CD4-positive, alpha-beta T cell treated with Interleukin-4 for 1 hour (primary cell): ENCODE results near the gene S100PBP.
"Not testable (repeated sequence)": the region's sequence is repeated elsewhere in the genome, so short reads cannot be mapped to it uniquely, and the experiment has no call there.

Experiments used
- DNase-seq, 2 donors: peaks; one replicate each; pipeline ENCODE4 v3.0.0-alpha.2; 2020 to 2022

Gene S100PBP

DNA sequence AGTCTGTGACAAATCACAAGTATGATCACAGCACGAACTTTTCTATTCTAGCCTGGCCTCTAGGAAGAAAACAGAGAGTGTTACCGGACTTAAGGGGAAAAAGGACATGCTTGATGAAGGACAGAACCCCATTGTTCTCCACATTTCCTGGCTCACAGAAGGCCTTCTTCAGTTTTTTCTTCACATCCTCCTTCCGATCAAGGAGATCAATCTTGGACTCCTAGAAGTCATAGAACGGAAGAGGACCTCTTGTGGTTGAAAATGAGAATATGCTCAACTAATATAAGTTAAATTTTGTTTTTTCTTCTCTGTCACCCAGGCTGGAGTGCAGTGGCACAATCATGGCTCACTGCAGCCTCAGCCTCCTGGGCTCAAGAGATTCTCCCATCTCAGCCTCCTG, 30.6 kb upstream of the S100PBP start:
- peak in 1 of 2 donors; percentile 23 for DNase-seq

- not testable (repeated sequence) for DNase-seq
Measured at GRCh38 chr1:32789356-32789755, 28.1 kb upstream of the S100PBP start.

- no peak for DNase-seq
Measured at GRCh38 chr1:32791881-32792280, 25.6 kb upstream of the S100PBP start.

DNA sequence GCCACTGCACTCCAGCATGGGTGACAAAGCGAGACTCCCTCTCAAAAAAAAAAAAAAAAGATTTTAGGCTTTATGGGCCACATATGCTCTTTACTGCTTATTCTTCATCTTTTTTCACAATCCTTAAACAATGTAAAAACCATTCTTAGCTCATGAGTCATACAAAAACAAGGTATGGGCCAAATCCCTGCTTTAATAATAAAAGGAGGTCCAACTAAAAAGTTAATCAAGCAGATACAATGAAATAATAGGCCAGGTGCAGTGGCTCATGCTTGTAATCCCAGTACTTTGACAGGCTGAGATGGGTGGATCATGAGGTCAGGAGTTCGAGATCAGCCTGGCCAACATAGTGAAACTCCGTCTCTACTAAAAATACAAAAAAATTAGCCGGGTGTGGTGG, 21.7 kb upstream of the S100PBP start:
- DNase-seq = not testable (repeated sequence)

DNA sequence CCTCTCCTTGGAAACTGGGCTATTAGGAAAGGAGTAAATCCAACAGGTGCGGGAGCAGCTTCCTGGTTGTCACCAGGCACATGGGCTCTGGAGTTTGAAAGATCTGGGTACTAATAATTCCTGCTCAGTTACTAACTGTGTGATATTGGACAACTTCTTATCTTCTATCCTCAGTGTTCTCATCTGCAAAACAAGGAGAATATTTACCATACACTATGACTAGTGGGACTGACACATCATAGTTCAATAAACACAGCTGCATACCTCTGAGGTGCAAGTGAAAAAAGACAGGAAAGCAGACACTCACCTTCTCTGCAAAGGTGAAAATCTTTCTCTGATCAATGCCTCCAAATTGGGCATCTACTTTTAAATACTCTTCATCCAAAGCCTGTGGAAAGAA, 20.0 kb upstream of the S100PBP start:
- no peak for DNase-seq

GRCh38 chr1:32798191-32798590, 19.3 kb upstream of the S100PBP start:
- DNase-seq = no peak

- peak in 1 of 2 donors; percentile 79 for DNase-seq
Measured at GRCh38 chr1:32798679-32799416, 18.6 kb upstream of the S100PBP start.

DNA sequence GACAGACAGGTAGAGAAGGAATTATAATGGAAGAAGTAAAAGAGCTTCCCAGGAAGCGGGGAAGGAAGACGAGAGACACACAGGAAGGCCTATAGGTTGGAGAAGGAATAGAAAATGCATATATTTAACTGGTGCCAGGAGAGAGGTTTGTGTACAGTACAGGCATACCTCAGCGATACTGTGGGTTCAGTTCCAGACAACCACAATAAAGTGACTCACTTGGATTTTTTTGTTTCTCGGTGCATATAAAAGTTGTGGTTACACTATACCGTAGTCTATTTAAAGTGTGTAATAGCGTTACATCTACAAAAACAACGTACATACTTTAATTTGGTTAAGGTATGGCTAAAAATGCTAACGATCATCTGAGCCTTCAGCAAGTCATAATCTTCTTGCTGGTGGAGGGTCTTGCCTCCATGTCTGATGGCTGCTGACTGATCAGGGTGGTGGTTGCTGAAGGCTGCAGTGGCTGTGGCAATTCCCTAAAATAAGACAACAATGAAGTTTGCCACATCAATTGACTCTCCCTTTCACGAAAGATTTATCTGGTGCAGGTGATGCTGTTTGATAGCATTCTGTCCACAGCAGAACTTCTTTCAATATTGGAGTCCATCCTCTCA, 16.2 kb upstream of the S100PBP start:
- peak; percentile 28 to 70 for DNase-seq

DNA sequence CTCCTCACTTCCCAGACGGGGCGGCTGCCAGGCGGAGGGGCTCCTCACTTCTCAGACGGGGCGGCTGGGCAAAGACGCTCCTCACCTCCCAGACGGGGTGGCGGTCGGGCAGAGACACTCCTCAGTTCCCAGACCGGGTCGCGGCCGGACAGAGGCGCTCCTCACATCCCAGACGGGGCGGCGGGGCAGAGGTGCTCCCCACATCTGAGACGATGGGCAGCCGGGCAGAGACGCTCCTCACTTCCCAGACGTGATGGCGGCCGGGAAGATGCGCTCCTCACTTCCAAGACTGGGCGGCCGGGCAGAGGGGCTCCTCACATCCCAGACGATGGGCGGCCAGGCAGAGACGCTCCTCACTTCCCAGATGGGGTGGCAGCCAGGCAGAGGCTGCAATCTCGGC, 13.0 kb upstream of the S100PBP start:
- not testable (repeated sequence) for DNase-seq

GRCh38 chr1:32806290-32806689, 11.2 kb upstream of the S100PBP start:
- DNase-seq = no peak

DNA sequence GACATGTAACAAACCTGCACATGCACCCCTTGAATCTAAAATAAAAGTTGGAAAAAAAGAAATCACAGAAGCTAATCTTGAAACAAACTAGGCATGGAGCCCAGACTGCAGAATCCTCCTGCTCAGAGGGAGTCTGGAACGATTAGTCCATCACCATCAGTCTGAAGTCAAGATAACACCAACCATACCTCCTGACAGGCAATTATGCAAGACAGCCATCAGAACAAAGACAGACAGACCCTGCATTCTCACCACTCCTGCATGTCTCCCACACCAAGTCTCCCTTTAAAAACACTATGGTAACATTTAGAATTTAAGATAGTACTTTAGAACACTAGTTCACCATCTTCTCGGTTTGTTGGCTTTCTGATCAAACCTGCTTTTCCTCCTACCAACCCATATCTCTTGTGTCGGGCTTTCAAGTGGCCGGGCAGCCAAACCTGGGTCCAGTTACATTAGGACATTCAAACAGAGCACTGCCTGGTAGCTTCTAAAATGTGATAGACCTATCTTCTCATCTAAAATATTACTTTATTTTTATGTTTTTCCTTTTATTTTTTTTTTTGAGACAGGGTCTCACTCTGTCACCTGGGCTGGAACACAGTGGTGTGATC, 10.4 kb upstream of the S100PBP start:
- no peak for DNase-seq

DNA sequence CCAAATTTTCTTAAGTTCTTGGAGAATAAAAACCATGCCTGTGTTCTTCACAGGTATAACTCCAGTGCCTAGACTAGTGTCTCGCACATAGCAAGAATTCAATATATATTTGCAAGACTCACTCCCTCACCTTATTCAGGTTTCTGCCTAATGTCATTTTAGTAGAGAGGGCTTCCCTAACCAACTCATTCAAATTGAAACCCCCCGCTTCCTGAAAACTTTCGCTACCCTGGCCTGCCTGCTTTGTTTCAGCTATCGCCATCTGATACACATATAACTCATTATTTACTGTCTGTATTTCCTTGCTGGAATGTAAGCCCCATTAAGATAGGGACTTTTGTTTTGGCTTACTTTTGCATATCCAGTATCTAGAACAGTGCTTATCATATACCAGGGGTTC, 8.9 kb upstream of the S100PBP start:
- no peak for DNase-seq

GRCh38 chr1:32810358-32810757, 7.1 kb upstream of the S100PBP start:
- DNase-seq = no peak

DNA sequence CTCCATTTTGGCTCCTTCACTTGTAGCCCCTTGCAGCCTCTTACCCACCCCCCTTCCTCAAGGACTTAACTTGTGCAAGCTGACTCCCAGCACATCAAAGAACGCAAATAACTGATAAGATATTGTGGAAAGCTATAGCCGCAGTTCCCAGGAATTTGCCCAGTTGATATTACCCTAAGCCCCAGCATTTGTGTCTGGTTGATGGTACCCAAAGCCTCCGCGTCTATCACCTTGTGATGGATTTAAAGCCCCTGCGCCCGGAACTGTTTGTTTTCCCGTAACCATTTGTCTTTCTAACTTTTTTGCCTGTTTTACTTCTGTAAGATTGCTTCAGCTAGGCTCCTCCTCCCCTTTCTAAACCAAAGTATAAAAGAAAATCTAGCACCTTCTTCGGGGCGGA, 6.2 kb upstream of the S100PBP start:
- DNase-seq = no peak

GRCh38 chr1:32811917-32812316, 5.5 kb upstream of the S100PBP start:
- DNase-seq = no peak

DNA sequence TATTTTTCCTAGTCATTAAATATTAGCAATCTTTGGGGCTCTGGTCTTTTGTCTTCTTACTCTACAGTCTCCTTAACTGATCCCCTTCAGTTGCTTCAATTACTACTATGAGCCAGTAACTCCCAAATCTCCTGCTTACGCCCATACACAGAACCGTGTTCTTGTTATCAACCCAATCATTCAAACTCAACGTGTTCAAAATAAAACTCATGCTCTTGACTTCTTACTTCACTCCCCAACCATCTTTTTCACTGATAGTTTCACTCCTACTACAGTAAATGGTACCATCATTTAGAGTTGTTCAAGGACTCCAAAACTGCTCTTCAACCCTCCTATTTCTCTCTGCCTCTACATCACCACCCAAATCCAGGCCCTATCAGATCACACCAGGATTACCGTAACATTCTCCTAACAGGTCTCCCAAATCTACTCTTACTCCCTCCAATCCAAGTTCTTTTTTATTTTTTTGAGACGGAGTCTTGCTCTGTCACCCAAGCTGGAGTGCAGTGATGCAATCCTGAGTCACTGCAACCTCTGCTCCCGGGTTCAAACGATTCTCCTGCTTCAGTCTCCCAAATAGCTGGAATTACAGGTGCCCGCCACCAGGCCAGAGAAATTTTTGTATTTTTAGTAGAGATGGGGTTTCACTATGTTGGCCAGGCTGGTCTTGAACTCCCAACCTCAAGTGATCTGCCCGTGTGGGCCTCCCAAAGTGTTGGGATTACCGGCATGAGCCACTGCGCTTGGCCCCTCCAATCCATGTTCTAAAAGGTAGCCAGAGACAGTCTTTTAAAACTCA, 3.3 kb upstream of the S100PBP start:
- no peak for DNase-seq

- DNase-seq = no peak
Measured at GRCh38 chr1:32816676-32817158, 736 bp upstream of the S100PBP start.

- DNase-seq = peak in 1 of 2 donors; percentile 24
Measured at GRCh38 chr1:32817815-32818786, 648 bp downstream of the S100PBP start.

DNA sequence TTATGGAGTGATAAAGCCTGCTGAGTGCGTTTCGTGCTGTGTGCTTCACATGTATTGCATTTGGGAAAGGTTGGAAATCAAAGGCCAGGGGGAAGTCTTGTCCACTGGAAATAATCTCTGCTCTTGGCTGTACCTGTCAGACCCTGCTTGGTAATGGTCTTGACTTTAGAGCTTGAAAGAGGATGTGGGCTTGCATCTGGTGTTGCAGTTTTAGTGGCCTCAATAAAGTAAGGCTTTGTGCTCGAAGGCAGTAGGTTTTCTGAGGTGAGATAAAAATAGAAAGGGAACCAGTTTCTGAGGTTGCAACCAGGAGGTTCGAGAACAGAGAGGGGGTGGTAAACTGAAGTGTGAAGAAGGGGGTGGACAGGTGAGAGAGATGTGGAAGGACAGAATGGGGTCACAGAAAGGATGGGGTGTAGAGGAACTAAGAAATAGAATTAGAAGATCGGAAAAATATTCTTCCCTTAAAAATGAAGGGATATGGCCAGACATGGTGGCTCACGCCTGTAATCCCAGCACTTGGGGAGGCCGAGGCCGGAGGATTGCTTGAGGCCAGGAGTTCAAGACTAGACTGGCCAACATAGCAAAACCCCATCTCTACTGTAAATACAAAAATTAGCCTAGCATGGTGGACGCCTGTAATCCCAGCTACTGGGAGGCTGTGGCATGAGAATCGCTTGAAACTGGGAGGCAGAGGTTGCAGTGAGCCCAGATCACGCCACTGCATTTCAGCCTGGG, 1.5 kb downstream of the S100PBP start:
- peak in 1 of 2 donors; percentile 48 for DNase-seq

GRCh38 chr1:32825181-32825580, 7.7 kb downstream of the S100PBP start:
- no peak for DNase-seq

GRCh38 chr1:32828341-32828740, 10.9 kb downstream of the S100PBP start:
- peak in 1 of 2 donors; percentile 2 for DNase-seq
